GM12873 (cell line): ENCODE measurements around the gene NHSL1.

Experiments
- CTCF ChIP-seq: IDR thresholded peaks from 2 replicates; pipeline ENCODE4 v1.5.1; 2012; ENCODE audit warnings: low read depth, mild to moderate bottlenecking, moderate library complexity, low read length, control low read depth; ENCODE audit not compliant: insufficient read depth; ENCODE audit errors: missing control alignments

The NHSL1 gene

GRCh38 chr6:138400326-138400725 lies 99.0 kb downstream of the NHSL1 start:
- no peak for TF ChIP-seq CTCF

- TF ChIP-seq CTCF, result no peak
Observed at GRCh38 chr6:138397128-138398122, 101.9 kb downstream of the NHSL1 start.

GRCh38 chr6:138396709-138397108 lies 102.6 kb downstream of the NHSL1 start:
- no peak for TF ChIP-seq CTCF

GRCh38 chr6:138393871-138394783 lies 105.2 kb downstream of the NHSL1 start:
- no peak for TF ChIP-seq CTCF

GRCh38 chr6:138389551-138389950 lies 109.7 kb downstream of the NHSL1 start:
- no peak for TF ChIP-seq CTCF

GRCh38 chr6:138387577-138388368 lies 111.5 kb downstream of the NHSL1 start:
- no peak for TF ChIP-seq CTCF

- TF ChIP-seq CTCF, result no peak
Observed at GRCh38 chr6:138386897-138387296, 112.4 kb downstream of the NHSL1 start.
